Astrocyte of the hippocampus (primary cell): ENCODE measurements around the gene SLC6A2.
"Not testable (repeated sequence)": the region's sequence is repeated elsewhere in the genome, so short reads cannot be mapped to it uniquely, and the experiment has no call there.

Experiments
- DNase-seq: peaks from one replicate; pipeline ENCODE4 v3.0.0; 2011; ENCODE audit warnings: low read depth, low spot score

Gene SLC6A2

GRCh38 chr16:55710466-55710865 lies 54.7 kb downstream of the SLC6A2 start:
- DNase-seq: peak; percentile 30

GRCh38 chr16:55711959-55712876 lies 56.4 kb downstream of the SLC6A2 start:
- peak; percentile 74 for DNase-seq

GRCh38 chr16:55713103-55713502 lies 57.3 kb downstream of the SLC6A2 start:
- no peak for DNase-seq

GRCh38 chr16:55717326-55717725 lies 61.5 kb downstream of the SLC6A2 start:
- no peak for DNase-seq

- no peak for DNase-seq
Measured at GRCh38 chr16:55725055-55725777, 69.4 kb downstream of the SLC6A2 start.

GRCh38 chr16:55728797-55729196 lies 73.0 kb downstream of the SLC6A2 start:
- no peak for DNase-seq

GRCh38 chr16:55730115-55730514 lies 74.3 kb downstream of the SLC6A2 start:
- DNase-seq: no peak

- DNase-seq: no peak
Measured at GRCh38 chr16:55732496-55732895, 76.7 kb downstream of the SLC6A2 start.

- no peak for DNase-seq
Measured at GRCh38 chr16:55734665-55735064, 78.9 kb downstream of the SLC6A2 start.

- no peak for DNase-seq
Measured at GRCh38 chr16:55735120-55735781, 79.5 kb downstream of the SLC6A2 start.

GRCh38 chr16:55736671-55737070 lies 80.9 kb downstream of the SLC6A2 start:
- no peak for DNase-seq

- no peak for DNase-seq
Measured at GRCh38 chr16:55737318-55737717, 81.5 kb downstream of the SLC6A2 start.

GRCh38 chr16:55737966-55738365 lies 82.2 kb downstream of the SLC6A2 start:
- DNase-seq: no peak

GRCh38 chr16:55746081-55746480 lies 90.3 kb downstream of the SLC6A2 start:
- DNase-seq: no peak

- no peak for DNase-seq
Measured at GRCh38 chr16:55747785-55748184, 92.0 kb downstream of the SLC6A2 start.

GRCh38 chr16:55752465-55753144 lies 96.8 kb downstream of the SLC6A2 start:
- not testable (repeated sequence) for DNase-seq

GRCh38 chr16:55753145-55753631 lies 97.4 kb downstream of the SLC6A2 start:
- not testable (repeated sequence) for DNase-seq
